GM10266 (cell line): ENCODE data around the gene CDH18.

Source experiments
- DNase-seq: peaks from one replicate; pipeline ENCODE4 v3.0.0; 2012; ENCODE audit errors: extremely low spot score
- TF ChIP-seq, protein P1 (sequence below): IDR thresholded peaks from 2 replicates; pipeline ENCODE4 v1.5.1; 2012; ENCODE audit warnings: mild to moderate bottlenecking, low read depth; ENCODE audit not compliant: control insufficient read depth, insufficient read depth; ENCODE audit errors: missing control alignments

The CDH18 gene

DNA sequence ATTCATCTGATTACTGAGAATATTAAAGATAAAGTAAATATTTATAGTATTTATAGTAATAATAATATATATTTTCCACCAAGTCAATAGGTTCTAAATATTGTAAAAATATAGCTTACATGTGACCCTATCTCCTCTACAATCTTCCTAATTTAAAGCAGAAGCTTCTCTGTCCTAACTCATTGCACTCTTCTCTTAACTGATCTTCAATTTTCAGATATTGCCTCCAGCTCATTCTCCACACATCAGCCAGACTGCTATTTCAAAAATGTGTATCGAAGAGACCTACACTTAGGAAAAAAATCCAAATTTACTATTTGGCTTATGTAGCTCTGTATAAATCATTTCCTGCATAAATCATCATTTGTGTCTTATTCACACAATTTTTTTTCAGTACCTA, 47.8 kb downstream of the CDH18 start:
- TF ChIP-seq, protein P1, sequence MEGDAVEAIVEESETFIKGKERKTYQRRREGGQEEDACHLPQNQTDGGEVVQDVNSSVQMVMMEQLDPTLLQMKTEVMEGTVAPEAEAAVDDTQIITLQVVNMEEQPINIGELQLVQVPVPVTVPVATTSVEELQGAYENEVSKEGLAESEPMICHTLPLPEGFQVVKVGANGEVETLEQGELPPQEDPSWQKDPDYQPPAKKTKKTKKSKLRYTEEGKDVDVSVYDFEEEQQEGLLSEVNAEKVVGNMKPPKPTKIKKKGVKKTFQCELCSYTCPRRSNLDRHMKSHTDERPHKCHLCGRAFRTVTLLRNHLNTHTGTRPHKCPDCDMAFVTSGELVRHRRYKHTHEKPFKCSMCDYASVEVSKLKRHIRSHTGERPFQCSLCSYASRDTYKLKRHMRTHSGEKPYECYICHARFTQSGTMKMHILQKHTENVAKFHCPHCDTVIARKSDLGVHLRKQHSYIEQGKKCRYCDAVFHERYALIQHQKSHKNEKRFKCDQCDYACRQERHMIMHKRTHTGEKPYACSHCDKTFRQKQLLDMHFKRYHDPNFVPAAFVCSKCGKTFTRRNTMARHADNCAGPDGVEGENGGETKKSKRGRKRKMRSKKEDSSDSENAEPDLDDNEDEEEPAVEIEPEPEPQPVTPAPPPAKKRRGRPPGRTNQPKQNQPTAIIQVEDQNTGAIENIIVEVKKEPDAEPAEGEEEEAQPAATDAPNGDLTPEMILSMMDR: no peak
- no peak for DNase-seq

DNA sequence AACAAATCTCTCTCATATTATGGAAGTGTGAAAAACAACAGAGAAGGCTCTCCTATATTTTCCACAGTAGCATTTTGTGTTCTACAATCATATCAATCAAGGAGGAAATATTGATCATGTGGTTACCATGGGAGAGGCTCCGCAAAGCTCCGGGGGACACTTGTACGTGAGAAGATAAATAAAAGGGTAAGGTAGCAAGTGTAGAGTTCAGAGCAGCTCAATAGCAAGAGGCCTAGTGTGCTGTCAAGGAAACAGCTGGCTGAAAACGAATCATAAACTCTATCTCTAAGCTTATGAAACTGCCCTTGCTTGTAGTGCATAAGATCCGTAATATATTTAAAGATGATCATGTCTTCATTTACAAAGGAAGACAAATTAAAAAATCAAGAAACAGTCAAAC, 57.5 kb downstream of the CDH18 start:
- TF ChIP-seq, protein P1: no peak
- no peak for DNase-seq

DNA sequence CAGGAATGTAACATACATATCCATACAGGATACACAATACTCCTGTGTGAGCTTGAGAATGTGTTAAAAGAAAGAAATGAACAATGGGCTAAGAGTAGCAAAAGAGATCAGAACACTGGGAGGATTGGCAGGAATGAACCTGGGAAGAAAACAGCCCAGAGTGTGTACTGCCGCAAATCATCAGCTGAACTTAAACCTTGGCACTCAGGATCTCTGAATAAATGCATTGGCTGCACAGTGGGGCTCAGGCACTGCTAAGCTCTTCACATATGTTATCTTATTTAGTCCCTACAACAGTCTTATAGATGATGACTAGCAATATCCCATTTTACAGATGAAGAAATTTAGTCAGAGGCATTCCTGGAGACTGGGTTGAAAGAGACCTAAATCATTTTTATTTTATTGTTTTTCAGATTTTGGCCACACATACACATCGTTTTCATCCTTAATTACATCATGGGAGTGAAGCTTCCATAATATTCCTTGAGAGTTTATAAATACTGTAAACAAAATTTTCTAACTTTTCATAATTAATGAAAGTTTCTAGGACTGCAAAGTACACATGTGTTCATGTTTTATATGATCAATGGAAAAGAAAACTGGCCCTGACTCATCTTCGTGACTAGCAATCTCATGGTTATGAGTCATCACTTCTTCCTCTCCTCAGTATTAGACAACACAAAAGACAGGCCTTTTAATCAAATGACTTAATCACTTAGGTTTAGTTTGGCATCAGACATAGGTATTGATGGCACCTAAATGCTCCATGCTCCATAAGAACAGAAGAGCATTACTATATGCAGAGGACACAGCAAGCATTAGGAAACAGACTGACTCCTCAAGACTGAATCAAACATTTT, 59.2 kb downstream of the CDH18 start:
- no peak for DNase-seq
- TF ChIP-seq, protein P1: no peak

DNA sequence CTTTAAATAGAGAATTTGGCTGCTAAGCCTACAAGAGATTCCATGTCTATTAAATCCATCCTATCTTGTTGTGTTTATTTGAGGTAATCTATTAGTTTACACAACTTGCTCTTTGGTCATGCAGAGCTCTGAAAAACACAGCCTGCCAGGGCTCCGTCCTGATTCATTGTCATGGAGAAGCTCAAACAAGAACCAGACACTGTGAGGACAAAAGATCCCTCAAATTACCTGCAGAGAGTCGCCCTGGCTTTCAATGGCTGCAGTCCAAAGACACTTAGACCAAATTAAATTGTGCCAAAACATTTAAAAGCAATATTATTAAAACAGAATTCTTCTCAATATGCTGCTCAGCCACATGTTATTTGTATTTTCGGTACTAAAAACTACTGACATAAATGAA, 60.1 kb downstream of the CDH18 start:
- DNase-seq: no peak
- TF ChIP-seq, protein P1: no peak

DNA sequence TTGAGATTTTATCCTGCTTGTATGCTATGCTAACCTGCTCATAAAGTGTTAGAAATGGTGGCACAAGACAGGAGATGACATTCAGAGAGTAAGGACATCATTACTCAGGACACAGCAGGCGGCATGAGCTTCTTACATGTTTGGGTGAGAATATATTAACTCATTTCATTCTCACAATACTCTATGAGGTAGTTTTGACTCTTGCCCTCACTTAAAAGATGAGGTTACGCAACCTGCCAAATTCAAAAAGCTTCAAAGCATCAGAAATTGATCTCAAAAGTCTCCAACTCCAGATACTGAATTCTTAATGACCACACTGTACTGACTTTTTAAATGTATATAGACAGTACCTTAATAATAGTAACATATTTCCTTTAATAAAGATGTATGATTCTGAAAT, 60.8 kb downstream of the CDH18 start:
- TF ChIP-seq, protein P1: no peak
- DNase-seq: no peak

DNA sequence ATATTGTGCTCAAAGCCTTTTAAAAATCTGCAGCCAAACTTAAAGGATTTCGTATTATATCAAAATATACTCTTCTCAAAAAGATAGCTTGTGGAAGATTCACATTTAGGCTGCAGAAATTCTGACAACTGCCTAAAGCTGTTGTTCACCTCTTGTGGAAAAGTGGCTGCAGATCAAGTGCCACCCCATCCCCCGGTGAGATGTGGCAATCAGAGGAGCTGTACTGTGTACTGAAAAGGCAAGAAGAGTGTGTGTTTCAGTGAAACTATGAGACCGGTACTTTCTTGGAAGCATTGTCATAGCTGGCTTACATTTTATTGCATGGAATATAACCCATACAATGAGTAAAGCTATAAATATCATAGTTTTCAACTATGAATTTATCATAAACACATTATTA, 64.3 kb downstream of the CDH18 start:
- DNase-seq: no peak
- TF ChIP-seq, protein P1: no peak

DNA sequence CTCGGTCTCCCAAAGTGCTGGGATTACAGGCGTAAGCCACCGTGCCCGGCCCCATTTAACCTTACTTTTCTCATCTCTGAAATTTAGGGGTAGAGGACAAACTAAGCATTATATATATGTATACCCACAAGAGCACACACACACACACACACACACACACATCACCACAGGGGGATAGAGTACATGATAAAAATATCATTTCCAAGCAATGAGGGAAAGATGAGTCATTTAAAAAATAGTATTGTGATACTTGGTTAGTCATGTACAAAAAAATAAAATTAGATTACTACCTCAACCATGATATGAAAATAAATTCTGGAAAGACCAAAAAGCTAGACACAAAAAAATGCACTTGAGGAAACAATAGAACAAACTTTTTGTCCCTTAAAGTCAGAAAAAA, 67.2 kb downstream of the CDH18 start:
- TF ChIP-seq, protein P1: no peak
- no peak for DNase-seq
